KOPT-K1 (cell line): ENCODE measurements around the gene TNFRSF21.

ENCODE experiments used
- H3K27ac ChIP-seq: fragments of 200-600 bp; sonication (generic); 2 replicates; pipeline ENCODE4 v1.5.1; 2016; ENCODE audit warnings: antibody characterized with exemption, mild to moderate bottlenecking, low read depth, low read length; ENCODE audit not compliant: poor library complexity, severe bottlenecking
- H3K36me3 ChIP-seq: fragments of 200-600 bp; sonication (generic); 2 replicates; pipeline ENCODE4 v1.5.1; 2017; ENCODE audit warnings: antibody characterized with exemption, mild to moderate bottlenecking, low read length, moderate library complexity; ENCODE audit not compliant: insufficient read depth
- H3K9me3 ChIP-seq: fragments of 200-600 bp; sonication (generic); 2 replicates; pipeline ENCODE4 v1.5.1; 2017; ENCODE audit warnings: antibody characterized with exemption, low read length, mild to moderate bottlenecking; ENCODE audit not compliant: insufficient read depth, poor library complexity, severe bottlenecking

The TNFRSF21 gene

GRCh38 chr6:47307362-47308197 is 2.1 kb downstream of the TNFRSF21 start:
- Histone ChIP-seq H3K9me3 (no peaks in the 10 kb centered on the region), H3K27ac (no peak overlapping the region), H3K36me3 (no peaks in the 10 kb centered on the region)

GRCh38 chr6:47306887-47307286 is 2.8 kb downstream of the TNFRSF21 start:
- H3K36me3 ChIP-seq, result no peaks in the 10 kb centered on the region
- H3K27ac ChIP-seq, result no peak overlapping the region
- no peaks in the 10 kb centered on the region for H3K9me3 ChIP-seq

- H3K27ac ChIP-seq, result no peak overlapping the region
- no peaks in the 10 kb centered on the region for H3K36me3 ChIP-seq
- H3K9me3 ChIP-seq, result no peaks in the 10 kb centered on the region
Observed at GRCh38 chr6:47303861-47304260, 5.8 kb downstream of the TNFRSF21 start.

- no peaks in the 10 kb centered on the region for H3K9me3 ChIP-seq
- no peaks in the 10 kb centered on the region for H3K36me3 ChIP-seq
- H3K27ac ChIP-seq, result no peak overlapping the region
Observed at GRCh38 chr6:47303342-47303741, 6.4 kb downstream of the TNFRSF21 start.

- H3K36me3 ChIP-seq, result no peaks in the 10 kb centered on the region
- no peaks in the 10 kb centered on the region for H3K9me3 ChIP-seq
- no peak overlapping the region for H3K27ac ChIP-seq
Observed at GRCh38 chr6:47302043-47302442, 7.7 kb downstream of the TNFRSF21 start.

GRCh38 chr6:47301441-47301840 is 8.3 kb downstream of the TNFRSF21 start:
- H3K9me3 ChIP-seq, result no peaks in the 10 kb centered on the region
- H3K27ac ChIP-seq, result no peak overlapping the region
- H3K36me3 ChIP-seq, result no peaks in the 10 kb centered on the region

GRCh38 chr6:47300417-47300816 is 9.3 kb downstream of the TNFRSF21 start:
- no peaks in the 10 kb centered on the region for H3K36me3 ChIP-seq
- no peaks in the 10 kb centered on the region for H3K9me3 ChIP-seq
- H3K27ac ChIP-seq, result no peak overlapping the region

GRCh38 chr6:47299965-47300364 is 9.7 kb downstream of the TNFRSF21 start:
- Histone ChIP-seq H3K36me3 (no peaks in the 10 kb centered on the region), H3K27ac (no peak overlapping the region), H3K9me3 (no peaks in the 10 kb centered on the region)

GRCh38 chr6:47298475-47298874 is 11.2 kb downstream of the TNFRSF21 start:
- no peaks in the 10 kb centered on the region for H3K36me3 ChIP-seq
- H3K27ac ChIP-seq, result no peak overlapping the region
- H3K9me3 ChIP-seq, result no peaks in the 10 kb centered on the region

GRCh38 chr6:47294990-47295389 is 14.7 kb downstream of the TNFRSF21 start:
- Histone ChIP-seq H3K36me3 (no peaks in the 10 kb centered on the region), H3K9me3 (no peaks in the 10 kb centered on the region), H3K27ac (no peak overlapping the region)

- no peaks in the 10 kb centered on the region for H3K9me3 ChIP-seq
- H3K36me3 ChIP-seq, result no peaks in the 10 kb centered on the region
- H3K27ac ChIP-seq, result no peak overlapping the region
Observed at GRCh38 chr6:47292944-47293343, 16.8 kb downstream of the TNFRSF21 start.

GRCh38 chr6:47292027-47292426 is 17.7 kb downstream of the TNFRSF21 start:
- H3K36me3 ChIP-seq, result no peaks in the 10 kb centered on the region
- no peaks in the 10 kb centered on the region for H3K9me3 ChIP-seq
- no peak overlapping the region for H3K27ac ChIP-seq

GRCh38 chr6:47290124-47290834 is 19.4 kb downstream of the TNFRSF21 start:
- no peaks in the 10 kb centered on the region for H3K9me3 ChIP-seq
- H3K27ac ChIP-seq, result no peak overlapping the region
- peaks cover 9% of the 10 kb centered on the region for H3K36me3 ChIP-seq

- no peaks in the 10 kb centered on the region for H3K9me3 ChIP-seq
Observed at GRCh38 chr6:47288267-47289090, 21.2 kb downstream of the TNFRSF21 start.

GRCh38 chr6:47286301-47286700 is 23.4 kb downstream of the TNFRSF21 start:
- H3K27ac ChIP-seq, result no peak overlapping the region
- no peaks in the 10 kb centered on the region for H3K9me3 ChIP-seq
- peaks cover 36% of the 10 kb centered on the region for H3K36me3 ChIP-seq

More at GRCh38 chr6:47288267-47289090, 21.2 kb downstream of the TNFRSF21 start:
- Histone ChIP-seq H3K27ac (no peak overlapping the region), H3K36me3 (peaks cover 24% of the 10 kb centered on the region)
